Measurements from ENCODE around the gene GNB1L.

Gene GNB1L

DNA sequence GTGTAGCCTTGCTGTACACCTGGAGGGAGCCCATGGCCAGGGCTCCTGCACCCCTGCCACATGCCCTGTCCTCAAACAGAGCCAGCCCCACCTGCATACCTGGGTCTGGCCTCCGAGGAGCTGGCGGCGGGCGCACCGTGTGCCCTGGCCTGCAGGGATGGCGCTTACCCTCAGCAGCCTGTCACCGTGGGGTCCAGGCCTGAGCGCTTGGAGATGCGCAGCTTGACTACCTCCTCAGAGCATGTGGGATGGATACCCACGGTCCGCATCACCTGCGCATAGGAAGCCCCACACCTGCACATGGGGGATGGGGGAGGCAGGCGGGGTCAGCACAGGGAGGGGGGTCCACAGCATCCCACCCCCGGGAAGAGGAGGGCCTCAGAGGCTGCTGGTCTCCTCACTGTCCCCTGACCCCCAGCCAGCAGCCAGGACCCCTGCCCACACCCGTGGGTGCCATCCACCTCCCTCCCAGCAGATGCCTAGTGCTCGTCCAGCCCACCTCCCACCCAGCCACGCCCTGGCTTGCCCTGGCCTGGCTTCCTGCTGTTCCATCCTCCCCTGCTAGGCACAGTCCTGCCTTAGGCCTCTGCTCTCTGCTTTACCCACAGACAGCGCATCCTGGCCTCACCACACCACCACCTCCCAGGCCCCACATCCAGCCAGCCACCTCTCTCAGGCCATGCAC, 22.4 kb upstream of the GNB1L start:
- Histone ChIP-seq H3K4me3 (ENCODE audit: low read depth, low read length) (peak overlapping the region; percentile 14), H3K27me3 (ENCODE audit: insufficient read depth, low read length) (no peaks in the 10 kb centered on the region), H3K36me3 (ENCODE audit: control insufficient read depth in 1 of 2, insufficient read depth in 2 of 2, low read length in 2 of 2) (no peaks in the 10 kb centered on the region), H3K4me2 (ENCODE audit: low read length) (no peak overlapping the region), H4K12ac (ENCODE audit: low read depth, low read length) (no peak overlapping the region), H3K9me3 (ENCODE audit: insufficient read depth, low read depth, low read length) (peaks cover 3% of the 10 kb centered on the region), H3K23ac (ENCODE audit: low read length) (no peak overlapping the region), H4K8ac (ENCODE audit: low read depth, low read length) (no peak overlapping the region), H3K4ac (ENCODE audit: low read depth, low read length) (no peak overlapping the region), H2BK120ac (ENCODE audit: insufficient read depth, low read length, poor library complexity) (no peak overlapping the region), H2AK5ac (ENCODE audit: low read length) (peak overlapping the region; percentile 26), H3K14ac (ENCODE audit: low read length) (no peak overlapping the region), H3K27ac (ENCODE audit: low read depth, low read length) (no peak overlapping the region), H3K79me2 (ENCODE audit: control insufficient read depth, insufficient read depth, low read length, poor library complexity) (peaks cover 13% of the 10 kb centered on the region), H3K18ac (ENCODE audit: low read length) (no peak overlapping the region), H2AFZ (ENCODE audit: insufficient read depth, low read length, poor library complexity) (no peak overlapping the region), H4K91ac (ENCODE audit: low read depth, low read length) (no peak overlapping the region), H2BK12ac (ENCODE audit: low read length) (peak overlapping the region; percentile 1), H2BK5ac (ENCODE audit: low read depth, low read length, poor library complexity) (no peak overlapping the region), H3K4me1 (ENCODE audit: control insufficient read depth in 1 of 2, insufficient read depth in 2 of 2, low read length in 2 of 2) (peaks cover 23 to 25% of the 10 kb centered on the region in 2 experiments), H3K9ac (ENCODE audit: low read length) (no peak overlapping the region), H3K79me1 (ENCODE audit: low read length) (peaks cover 28% of the 10 kb centered on the region)
- DNase-seq = no peak
- no CpG with 5 or more reads among the region's 18 CpGs for WGBS (ENCODE audit: extremely low coverage, insufficient coverage, insufficient read length)

DNA sequence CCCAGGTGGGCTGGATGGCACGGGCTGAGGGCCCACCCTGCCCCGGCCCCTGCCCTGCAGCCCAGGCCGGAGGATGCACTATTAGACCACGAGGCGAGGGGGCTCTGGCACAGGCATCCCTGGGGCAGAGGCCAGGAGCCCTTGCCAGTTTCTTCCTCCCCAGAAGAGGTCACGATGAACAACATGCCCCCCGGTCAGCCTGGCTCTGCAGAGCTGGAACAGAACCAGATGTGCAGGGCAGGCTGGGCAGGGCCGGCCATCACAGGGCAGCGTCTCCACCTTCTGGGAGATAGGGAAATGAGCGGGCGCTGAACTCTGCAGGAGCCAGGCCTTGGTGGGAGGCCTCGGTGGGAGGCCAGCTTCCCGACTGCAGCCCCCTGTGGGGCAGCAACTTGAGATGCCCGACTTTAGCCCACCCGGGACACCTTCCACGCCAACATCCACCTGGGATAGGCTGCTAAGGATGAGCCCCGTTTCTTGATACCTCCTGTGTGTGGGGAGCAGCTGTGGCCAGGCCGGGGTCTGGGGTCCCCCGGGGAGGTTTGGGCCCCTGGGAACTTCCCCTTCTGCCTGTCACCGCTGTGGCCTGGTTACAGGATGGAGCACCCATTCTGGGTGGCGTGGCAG, 21.8 kb upstream of the GNB1L start:
- no peak overlapping the region for H4K8ac ChIP-seq (ENCODE audit: low read depth, low read length)
- no peak overlapping the region for H2BK12ac ChIP-seq (ENCODE audit: low read length)
- H4K12ac ChIP-seq (ENCODE audit: low read depth, low read length) = no peak overlapping the region
- H3K4me3 ChIP-seq (ENCODE audit: low read depth, low read length) = no peak overlapping the region
- no peak overlapping the region for H4K91ac ChIP-seq (ENCODE audit: low read depth, low read length)
- no peak overlapping the region for H3K27ac ChIP-seq (ENCODE audit: low read depth, low read length)
- no peak overlapping the region for H3K4me2 ChIP-seq (ENCODE audit: low read length)
- no peak overlapping the region for H3K4ac ChIP-seq (ENCODE audit: low read depth, low read length)
- no peak overlapping the region for H2BK5ac ChIP-seq (ENCODE audit: low read depth, low read length, poor library complexity)
- H2AFZ ChIP-seq (ENCODE audit: insufficient read depth, low read length, poor library complexity) = no peak overlapping the region
- H3K14ac ChIP-seq (ENCODE audit: low read length) = no peak overlapping the region
- no peak for DNase-seq
- H3K36me3 ChIP-seq (ENCODE audit: control insufficient read depth in 1 of 2, insufficient read depth in 2 of 2, low read length in 2 of 2) = no peaks in the 10 kb centered on the region
- peaks cover 21% of the 10 kb centered on the region for H3K79me1 ChIP-seq (ENCODE audit: low read length)
- peak overlapping the region; percentile 26 for H2AK5ac ChIP-seq (ENCODE audit: low read length)
- H3K23ac ChIP-seq (ENCODE audit: low read length) = no peak overlapping the region
- WGBS (ENCODE audit: extremely low coverage, insufficient coverage, insufficient read length) = no CpG with 5 or more reads among the region's 21 CpGs
- H3K27me3 ChIP-seq (ENCODE audit: insufficient read depth, low read length) = no peaks in the 10 kb centered on the region
- peaks cover 16 to 19% of the 10 kb centered on the region in 2 experiments for H3K4me1 ChIP-seq (ENCODE audit: control insufficient read depth in 1 of 2, insufficient read depth in 2 of 2, low read length in 2 of 2)
- H3K9ac ChIP-seq (ENCODE audit: low read length) = no peak overlapping the region
- no peak overlapping the region for H2BK120ac ChIP-seq (ENCODE audit: insufficient read depth, low read length, poor library complexity)
- peaks cover 3% of the 10 kb centered on the region for H3K9me3 ChIP-seq (ENCODE audit: insufficient read depth, low read depth, low read length)
- H3K79me2 ChIP-seq (ENCODE audit: control insufficient read depth, insufficient read depth, low read length, poor library complexity) = peaks cover 11% of the 10 kb centered on the region
- H3K18ac ChIP-seq (ENCODE audit: low read length) = no peak overlapping the region

DNA sequence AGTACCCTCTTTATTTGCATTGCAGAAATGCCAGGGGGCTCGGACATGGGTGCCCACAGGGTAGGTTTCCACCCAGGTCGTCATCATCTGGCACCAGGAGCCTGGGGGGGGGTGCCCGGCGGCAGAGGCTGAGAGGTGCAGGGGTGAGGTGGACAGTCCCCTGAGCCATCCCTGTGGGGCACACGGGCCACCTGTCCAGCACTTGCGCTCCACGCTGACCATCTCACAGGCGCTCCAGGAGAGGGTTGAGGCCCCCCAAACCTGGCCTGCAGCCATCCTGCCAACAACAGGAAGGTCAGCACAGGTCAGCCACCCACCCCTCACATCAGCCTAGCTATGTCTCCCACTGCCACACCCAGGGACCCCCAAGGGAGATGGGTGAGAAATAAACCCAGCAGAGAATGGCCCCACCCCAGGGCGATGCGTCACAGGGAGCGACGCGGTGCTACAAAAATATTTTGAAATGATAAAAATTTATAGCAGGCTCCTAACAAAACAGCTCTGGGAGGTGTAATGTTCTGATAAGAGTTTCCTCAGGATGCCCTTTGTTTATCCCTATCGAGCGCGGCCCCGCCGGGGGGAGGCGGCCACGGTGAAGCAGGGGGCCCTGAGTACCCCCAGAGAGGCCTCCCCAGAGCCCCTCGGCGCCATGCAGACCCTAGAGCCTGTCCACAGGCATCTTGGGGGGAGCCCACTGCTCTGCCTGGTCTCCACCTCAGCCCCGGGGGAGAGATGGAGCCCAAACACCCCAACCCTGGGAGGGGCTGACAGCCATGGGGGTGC, 21.0 kb upstream of the GNB1L start:
- no peaks in the 10 kb centered on the region for H3K27me3 ChIP-seq (ENCODE audit: insufficient read depth, low read length)
- H3K9me3 ChIP-seq (ENCODE audit: insufficient read depth, low read depth, low read length) = peaks cover 3% of the 10 kb centered on the region
- H4K91ac ChIP-seq (ENCODE audit: low read depth, low read length) = no peak overlapping the region
- H3K23ac ChIP-seq (ENCODE audit: low read length) = no peak overlapping the region
- H3K79me1 ChIP-seq (ENCODE audit: low read length) = peaks cover 20% of the 10 kb centered on the region
- H4K12ac ChIP-seq (ENCODE audit: low read depth, low read length) = no peak overlapping the region
- H3K18ac ChIP-seq (ENCODE audit: low read length) = no peak overlapping the region
- H2AK5ac ChIP-seq (ENCODE audit: low read length) = no peak overlapping the region
- H2BK12ac ChIP-seq (ENCODE audit: low read length) = no peak overlapping the region
- peaks cover 12 to 15% of the 10 kb centered on the region in 2 experiments for H3K4me1 ChIP-seq (ENCODE audit: control insufficient read depth in 1 of 2, insufficient read depth in 2 of 2, low read length in 2 of 2)
- no peak overlapping the region for H2BK120ac ChIP-seq (ENCODE audit: insufficient read depth, low read length, poor library complexity)
- peak in 1 of 2 donors; percentile 59 for DNase-seq
- no peak overlapping the region for H3K9ac ChIP-seq (ENCODE audit: low read length)
- no peak overlapping the region for H2AFZ ChIP-seq (ENCODE audit: insufficient read depth, low read length, poor library complexity)
- no peak overlapping the region for H3K4me3 ChIP-seq (ENCODE audit: low read depth, low read length)
- no peak overlapping the region for H2BK5ac ChIP-seq (ENCODE audit: low read depth, low read length, poor library complexity)
- no peak overlapping the region for H4K8ac ChIP-seq (ENCODE audit: low read depth, low read length)
- no CpG with 5 or more reads among the region's 23 CpGs for WGBS (ENCODE audit: extremely low coverage, insufficient coverage, insufficient read length)
- no peak overlapping the region for H3K14ac ChIP-seq (ENCODE audit: low read length)
- no peak overlapping the region for H3K4me2 ChIP-seq (ENCODE audit: low read length)
- peaks cover 11% of the 10 kb centered on the region for H3K79me2 ChIP-seq (ENCODE audit: control insufficient read depth, insufficient read depth, low read length, poor library complexity)
- no peaks in the 10 kb centered on the region for H3K36me3 ChIP-seq (ENCODE audit: control insufficient read depth in 1 of 2, insufficient read depth in 2 of 2, low read length in 2 of 2)
- no peak overlapping the region for H3K27ac ChIP-seq (ENCODE audit: low read depth, low read length)
- no peak overlapping the region for H3K4ac ChIP-seq (ENCODE audit: low read depth, low read length)

DNA sequence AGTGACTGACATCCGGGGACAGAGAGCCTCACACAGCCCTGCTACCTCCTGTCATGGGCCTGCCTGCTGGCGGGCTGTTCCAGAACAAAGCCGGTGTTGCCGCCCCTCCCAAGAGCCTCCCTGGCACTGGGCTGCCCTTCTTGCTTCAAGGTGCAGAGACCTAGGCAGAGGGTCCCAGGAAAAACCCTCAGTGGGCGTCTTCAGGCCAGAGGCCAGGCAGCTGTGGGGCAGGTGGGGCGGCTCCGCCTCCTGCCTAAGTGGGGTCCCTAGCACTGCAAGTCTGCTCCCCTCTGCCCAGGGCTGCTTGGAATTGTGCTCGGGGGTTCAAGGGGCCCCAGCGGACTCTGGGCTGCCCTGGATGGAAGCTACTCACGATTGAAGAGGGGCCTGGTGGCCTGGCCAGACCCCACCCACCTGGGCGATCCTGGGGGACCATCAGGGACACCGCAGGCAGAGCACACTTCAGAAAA, 20.4 kb upstream of the GNB1L start:
- no peak for DNase-seq
- no peaks in the 10 kb centered on the region for H3K36me3 ChIP-seq (ENCODE audit: control insufficient read depth in 1 of 2, insufficient read depth in 2 of 2, low read length in 2 of 2)
- no peak overlapping the region for H2AK5ac ChIP-seq (ENCODE audit: low read length)
- no peak overlapping the region for H3K4ac ChIP-seq (ENCODE audit: low read depth, low read length)
- no peak overlapping the region for H2BK5ac ChIP-seq (ENCODE audit: low read depth, low read length, poor library complexity)
- no peaks in the 10 kb centered on the region for H3K27me3 ChIP-seq (ENCODE audit: insufficient read depth, low read length)
- WGBS (ENCODE audit: extremely low coverage, insufficient coverage, insufficient read length) = no CpG with 5 or more reads among the region's 12 CpGs
- H2BK120ac ChIP-seq (ENCODE audit: insufficient read depth, low read length, poor library complexity) = no peak overlapping the region
- H2AFZ ChIP-seq (ENCODE audit: insufficient read depth, low read length, poor library complexity) = no peak overlapping the region
- peaks cover 6% of the 10 kb centered on the region for H3K79me2 ChIP-seq (ENCODE audit: control insufficient read depth, insufficient read depth, low read length, poor library complexity)
- H3K18ac ChIP-seq (ENCODE audit: low read length) = no peak overlapping the region
- H4K8ac ChIP-seq (ENCODE audit: low read depth, low read length) = no peak overlapping the region
- no peak overlapping the region for H3K23ac ChIP-seq (ENCODE audit: low read length)
- peaks cover 3% of the 10 kb centered on the region for H3K9me3 ChIP-seq (ENCODE audit: insufficient read depth, low read depth, low read length)
- peaks cover 6 to 8% of the 10 kb centered on the region in 2 experiments for H3K4me1 ChIP-seq (ENCODE audit: control insufficient read depth in 1 of 2, insufficient read depth in 2 of 2, low read length in 2 of 2)
- no peak overlapping the region for H3K4me2 ChIP-seq (ENCODE audit: low read length)
- H3K27ac ChIP-seq (ENCODE audit: low read depth, low read length) = no peak overlapping the region
- H3K79me1 ChIP-seq (ENCODE audit: low read length) = peaks cover 14% of the 10 kb centered on the region
- H4K91ac ChIP-seq (ENCODE audit: low read depth, low read length) = peak overlapping the region; percentile 1
- no peak overlapping the region for H2BK12ac ChIP-seq (ENCODE audit: low read length)
- no peak overlapping the region for H3K14ac ChIP-seq (ENCODE audit: low read length)
- no peak overlapping the region for H3K4me3 ChIP-seq (ENCODE audit: low read depth, low read length)
- H3K9ac ChIP-seq (ENCODE audit: low read length) = no peak overlapping the region
- H4K12ac ChIP-seq (ENCODE audit: low read depth, low read length) = no peak overlapping the region

All from trophoblast cell (in vitro differentiated cells and primary cell).